Loucy (cell line): ENCODE results near the gene ZFP3.

Experiments
- EZH2phosphoT487 ChIP-seq: fragments of 200-600 bp; IDR thresholded peaks from 2 replicates; pipeline ENCODE4 v1.6.1; 2018; ENCODE audit warnings: antibody characterized with exemption, mild to moderate bottlenecking, moderate library complexity, borderline replicate concordance
- TF ChIP-seq, protein P1 (sequence below): fragments of 200-600 bp; sonication (generic); conservative IDR thresholded peaks from 2 replicates; pipeline ENCODE4 v1.5.1; 2014; ENCODE audit warnings: mild to moderate bottlenecking, antibody characterized with exemption, low read length

DNA sequence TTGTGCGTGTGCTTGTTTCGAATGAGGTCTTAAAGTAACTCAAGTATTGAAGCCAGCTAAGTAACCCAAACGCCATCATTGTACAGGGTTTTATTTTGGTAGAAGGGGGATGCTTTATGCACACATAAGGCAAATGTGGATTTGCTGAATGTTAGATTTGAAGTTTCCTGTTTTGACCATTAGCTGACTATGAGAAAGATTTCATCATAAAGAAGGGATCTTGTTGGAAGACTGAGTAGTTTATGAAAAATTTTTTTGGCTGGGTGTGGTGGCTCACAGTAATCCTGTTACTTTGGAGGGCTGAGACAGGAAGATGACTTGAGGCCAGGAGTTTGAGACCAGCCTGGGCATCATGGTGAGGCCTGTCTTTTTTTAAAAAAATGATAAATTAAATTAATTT is 10.0 kb upstream of the ZFP3 start:
- TF ChIP-seq, protein P1, sequence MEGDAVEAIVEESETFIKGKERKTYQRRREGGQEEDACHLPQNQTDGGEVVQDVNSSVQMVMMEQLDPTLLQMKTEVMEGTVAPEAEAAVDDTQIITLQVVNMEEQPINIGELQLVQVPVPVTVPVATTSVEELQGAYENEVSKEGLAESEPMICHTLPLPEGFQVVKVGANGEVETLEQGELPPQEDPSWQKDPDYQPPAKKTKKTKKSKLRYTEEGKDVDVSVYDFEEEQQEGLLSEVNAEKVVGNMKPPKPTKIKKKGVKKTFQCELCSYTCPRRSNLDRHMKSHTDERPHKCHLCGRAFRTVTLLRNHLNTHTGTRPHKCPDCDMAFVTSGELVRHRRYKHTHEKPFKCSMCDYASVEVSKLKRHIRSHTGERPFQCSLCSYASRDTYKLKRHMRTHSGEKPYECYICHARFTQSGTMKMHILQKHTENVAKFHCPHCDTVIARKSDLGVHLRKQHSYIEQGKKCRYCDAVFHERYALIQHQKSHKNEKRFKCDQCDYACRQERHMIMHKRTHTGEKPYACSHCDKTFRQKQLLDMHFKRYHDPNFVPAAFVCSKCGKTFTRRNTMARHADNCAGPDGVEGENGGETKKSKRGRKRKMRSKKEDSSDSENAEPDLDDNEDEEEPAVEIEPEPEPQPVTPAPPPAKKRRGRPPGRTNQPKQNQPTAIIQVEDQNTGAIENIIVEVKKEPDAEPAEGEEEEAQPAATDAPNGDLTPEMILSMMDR = no peak
- TF ChIP-seq EZH2phosphoT487 = no peak
